CD14-positive monocyte (primary cell): Measurements from ENCODE around the gene CCL4. TPM values are rescaled to one million over a fixed set of nuclear protein-coding genes. Genes with fewer than 3 reads are reported as not detected.

Experiments used
- DNase-seq, 3 donors: peaks; one replicate each; pipeline ENCODE4 v3.0.0-alpha.2; 2011 to 2022
- H2AFZ ChIP-seq: 2 replicates; pipeline ENCODE4 v1.6.0; 2012; ENCODE audit warnings: mild to moderate bottlenecking, low read depth, low read length, inconsistent platforms; ENCODE audit not compliant: insufficient read depth, poor library complexity, severe bottlenecking
- H3K27ac ChIP-seq, 2 donors: 1 replicate in 1 of 2; 2 replicates in 1 of 2; pipeline ENCODE4 v1.5.1; 2012 to 2013; ENCODE audit warnings: low read length in 2 of 2, control low read depth in 1 of 2, inconsistent platforms in 1 of 2, low read depth in 1 of 2, mild to moderate bottlenecking in 1 of 2
- H3K27me3 ChIP-seq, 2 donors: one replicate each; pipeline versions ENCODE4 v1.6.0 to v1.6.1; 2011 to 2013; ENCODE audit warnings: low read length in 2 of 2; ENCODE audit not compliant: control insufficient read depth in 2 of 2, insufficient read depth in 2 of 2
- H3K36me3 ChIP-seq, 2 donors: replicated peaks in 1 of 2; 1 replicate in 1 of 2; 2 replicates in 1 of 2; pipeline versions ENCODE4 v1.5.1 to v1.6.1; 2012 to 2013; ENCODE audit warnings: low read length in 2 of 2, control low read depth in 1 of 2, inconsistent platforms in 1 of 2, mild to moderate bottlenecking in 1 of 2; ENCODE audit not compliant: insufficient read depth in 2 of 2, control insufficient read depth in 1 of 2
- H3K4me1 ChIP-seq, 2 donors: 1 replicate in 1 of 2; 2 replicates in 1 of 2; pipeline versions ENCODE4 v1.5.1 to v1.6.1; 2012 to 2013; ENCODE audit warnings: low read length in 2 of 2, control low read depth in 1 of 2, inconsistent platforms in 1 of 2, mild to moderate bottlenecking in 1 of 2, moderate library complexity in 1 of 2; ENCODE audit not compliant: insufficient read depth in 2 of 2, control insufficient read depth in 1 of 2
- H3K4me2 ChIP-seq: replicated peaks from 2 replicates; pipeline ENCODE3; 2012; ENCODE audit warnings: low read length, moderate library complexity, mild to moderate bottlenecking; ENCODE audit not compliant: poor library complexity, severe bottlenecking; ENCODE audit errors: extremely low read depth
- H3K4me3 ChIP-seq, 3 experiments: fragments of 200-600 bp in 1 of 3; sonication (generic) in 1 of 3; replicated peaks in 1 of 3; 1 replicate in 2 of 3; 2 replicates in 1 of 3; pipeline ENCODE4 v1.5.1; 2011 to 2013; ENCODE audit warnings: low read length in 3 of 3, mild to moderate bottlenecking in 3 of 3, control low read depth in 2 of 3, low read depth in 2 of 3, inconsistent platforms in 1 of 3, moderate library complexity in 1 of 3
- H3K79me2 ChIP-seq: 2 replicates; pipeline ENCODE4 v1.6.0; 2012; ENCODE audit warnings: mild to moderate bottlenecking, control low read depth, inconsistent platforms, low read length, moderate library complexity; ENCODE audit not compliant: insufficient read depth
- H3K9ac ChIP-seq: 2 replicates; pipeline ENCODE4 v1.6.0; 2017; ENCODE audit warnings: low read length, mild to moderate bottlenecking; ENCODE audit not compliant: insufficient read depth, poor library complexity, severe bottlenecking
- H3K9me3 ChIP-seq, 2 donors: replicated peaks in 1 of 2; 1 replicate in 1 of 2; 2 replicates in 1 of 2; pipeline versions ENCODE4 v1.5.1 to v1.6.1; 2012 to 2013; ENCODE audit warnings: low read length in 2 of 2, control low read depth in 1 of 2; ENCODE audit not compliant: control insufficient read depth in 1 of 2, insufficient read depth in 1 of 2
- H4K20me1 ChIP-seq: 2 replicates; pipeline ENCODE4 v1.6.0; 2012; ENCODE audit warnings: mild to moderate bottlenecking, low read length, control low read depth, moderate library complexity; ENCODE audit not compliant: insufficient read depth
- H3K27ac Mint-ChIP-seq, 7 donors: one replicate each; pipeline ENCODE4 v1.8.0; 2020; ENCODE audit warnings: mild to moderate bottlenecking in 7 of 7, mixed read lengths in 7 of 7, moderate library complexity in 6 of 7, inconsistent platforms in 2 of 7
- H3K27me3 Mint-ChIP-seq, 3 donors: one replicate each; pipeline ENCODE4 v1.8.0; 2021 to 2022; ENCODE audit warnings: low read depth in 3 of 3, mild to moderate bottlenecking in 3 of 3, mixed read lengths in 3 of 3, moderate library complexity in 3 of 3, inconsistent platforms in 1 of 3
- H3K36me3 Mint-ChIP-seq, 2 donors: one replicate each; pipeline ENCODE4 v1.8.0; 2020; ENCODE audit warnings: mixed read lengths in 2 of 2, inconsistent platforms in 1 of 2, mild to moderate bottlenecking in 1 of 2
- H3K4me1 Mint-ChIP-seq: one replicate; pipeline ENCODE4 v1.8.0; 2020; ENCODE audit warnings: mild to moderate bottlenecking, mixed read lengths
- H3K4me3 Mint-ChIP-seq, 2 donors: one replicate each; pipeline ENCODE4 v1.8.0; 2020; ENCODE audit warnings: mild to moderate bottlenecking in 2 of 2, mixed read lengths in 2 of 2, moderate library complexity in 1 of 2
- H3K9me3 Mint-ChIP-seq, 7 donors: one replicate each; pipeline ENCODE4 v1.8.0; 2020 to 2022; ENCODE audit warnings: mixed read lengths in 7 of 7, mild to moderate bottlenecking in 6 of 7, moderate library complexity in 6 of 7, inconsistent platforms in 2 of 7
- WGBS: methylation state at CpG from one replicate; pipeline ENCODE4 v1.1.5; 2013; ENCODE audit warnings: missing lambda C conversion rate; ENCODE audit not compliant: insufficient coverage; 5-methylcytosine and 5-hydroxymethylcytosine counted together
- intact Hi-C, 2 donors: fragments of 100-400 bp; cut with micrococcal nuclease; formaldehyde crosslinking; loops; one replicate each; pipeline versions ENCODE4 v1.15.0 to v1.15.1; 2023
- polyA plus RNA-seq, 3 donors: library from polyadenylated mRNA; depleted of rRNA in 1 of 3; unstranded in 2 of 3; stranded (reverse) in 1 of 3; fragments of 300-500 nt in 2 of 3; fragments of >200 nt in 1 of 3; fragmentation: Illumina TruSeq in 2 of 3; gene quantifications; 1 replicate in 2 of 3; 2 replicates in 1 of 3; pipeline ENCODE4 v1.2.3, GENCODE V29; 2012 to 2021
- TF ChIP-seq, protein P1 (sequence below): fragments of 200-600 bp; IDR thresholded peaks from one replicate; pipeline ENCODE4 v1.8.0; 2022; ENCODE audit warnings: antibody characterized with exemption, mild to moderate bottlenecking

The CCL4 gene
- polyA plus RNA-seq, 3 donors, result 11.8 to 41.7 (median 40.6) TPM

GRCh38 chr17:36068524-36068923 is 35.1 kb upstream of the CCL4 start:
- Histone ChIP-seq H4K20me1 (no peaks in the 10 kb centered on the region), H3K4me3 (no peak overlapping the region), H2AFZ (no peak overlapping the region), H3K4me2 (no peak overlapping the region), H3K4me1 (peaks cover 6 to 7% of the 10 kb centered on the region in 2 donors), H3K9ac (no peak overlapping the region), H3K36me3 (no peaks in the 10 kb centered on the region), H3K27ac (no peak overlapping the region), H3K27me3 (no peaks in the 10 kb centered on the region), H3K9me3 (no peaks in the 10 kb centered on the region), H3K79me2 (no peaks in the 10 kb centered on the region)
- Mint-ChIP-seq H3K27me3 (peaks cover 0 to 5% (median 2%) of the 10 kb centered on the region in 3 donors), H3K36me3 (no peaks in the 10 kb centered on the region), H3K9me3 (no peaks in the 10 kb centered on the region), H3K27ac (no peak overlapping the region), H3K4me3 (no peak overlapping the region), H3K4me1 (peaks cover 14% of the 10 kb centered on the region)
- DNase-seq, result no peak
- intact Hi-C loops, result loop anchor here in 1 of 2 donors (10.0 kb wide), 1 partner anchor 84 kb away; the partner anchor contains the start of genes CCL14 and CCL16
- TF ChIP-seq, protein P1, sequence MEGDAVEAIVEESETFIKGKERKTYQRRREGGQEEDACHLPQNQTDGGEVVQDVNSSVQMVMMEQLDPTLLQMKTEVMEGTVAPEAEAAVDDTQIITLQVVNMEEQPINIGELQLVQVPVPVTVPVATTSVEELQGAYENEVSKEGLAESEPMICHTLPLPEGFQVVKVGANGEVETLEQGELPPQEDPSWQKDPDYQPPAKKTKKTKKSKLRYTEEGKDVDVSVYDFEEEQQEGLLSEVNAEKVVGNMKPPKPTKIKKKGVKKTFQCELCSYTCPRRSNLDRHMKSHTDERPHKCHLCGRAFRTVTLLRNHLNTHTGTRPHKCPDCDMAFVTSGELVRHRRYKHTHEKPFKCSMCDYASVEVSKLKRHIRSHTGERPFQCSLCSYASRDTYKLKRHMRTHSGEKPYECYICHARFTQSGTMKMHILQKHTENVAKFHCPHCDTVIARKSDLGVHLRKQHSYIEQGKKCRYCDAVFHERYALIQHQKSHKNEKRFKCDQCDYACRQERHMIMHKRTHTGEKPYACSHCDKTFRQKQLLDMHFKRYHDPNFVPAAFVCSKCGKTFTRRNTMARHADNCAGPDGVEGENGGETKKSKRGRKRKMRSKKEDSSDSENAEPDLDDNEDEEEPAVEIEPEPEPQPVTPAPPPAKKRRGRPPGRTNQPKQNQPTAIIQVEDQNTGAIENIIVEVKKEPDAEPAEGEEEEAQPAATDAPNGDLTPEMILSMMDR, result no peak
- 90% methylated on average over 2 of the region's 3 CpGs for WGBS

- intact Hi-C loops, result loop anchor here in 1 of 2 donors (10.0 kb wide), 1 partner anchor 84 kb away; the partner anchor contains the start of genes CCL14 and CCL16
- H3K9me3 ChIP-seq, result no peaks in the 10 kb centered on the region
- H3K27ac Mint-ChIP-seq, result no peak overlapping the region
- peaks cover 14% of the 10 kb centered on the region for H3K4me1 Mint-ChIP-seq
- H3K36me3 Mint-ChIP-seq, result no peaks in the 10 kb centered on the region
- H3K27ac ChIP-seq, result no peak overlapping the region
- no peaks in the 10 kb centered on the region for H3K9me3 Mint-ChIP-seq
- H3K4me3 ChIP-seq, result no peak overlapping the region
- no peaks in the 10 kb centered on the region for H3K79me2 ChIP-seq
- no peaks in the 10 kb centered on the region for H3K27me3 ChIP-seq
- no peak overlapping the region for H3K9ac ChIP-seq
- H3K4me3 Mint-ChIP-seq, result no peak overlapping the region
- no peak overlapping the region for H2AFZ ChIP-seq
- peaks cover 0 to 3% (median 2%) of the 10 kb centered on the region in 3 donors for H3K27me3 Mint-ChIP-seq
- TF ChIP-seq, protein P1, result no peak
- no peaks in the 10 kb centered on the region for H3K36me3 ChIP-seq
- DNase-seq, result no peak
- H3K4me1 ChIP-seq, result peaks cover 6 to 7% of the 10 kb centered on the region in 2 donors
- H4K20me1 ChIP-seq, result no peaks in the 10 kb centered on the region
- no peak overlapping the region for H3K4me2 ChIP-seq
Measured at GRCh38 chr17:36069136-36069535, 34.5 kb upstream of the CCL4 start.
